Activated T-helper 2 cell treated with anti-CD3 and anti-CD28 coated beads, Interferon-gamma antibody, Interleukin-2, Interleukin-4, amounts not matched to agents 10 μg/mL and 5 μg/mL and 100 μg/mL, durations not matched to agents 14 hours and 24 hours and 36 hours (primary cell): ENCODE results near the gene ATP6V1G3. TPM values are rescaled to one million over a fixed set of nuclear protein-coding genes. Genes with fewer than 3 reads are reported as not detected.
"Not testable (repeated sequence)": the region's sequence is repeated elsewhere in the genome, so short reads cannot be mapped to it uniquely, and the experiment has no call there.

Source experiments
- DNase-seq: peaks from one replicate; pipeline ENCODE4 v3.0.0; 2021; ENCODE audit warnings: low spot score
- H3K27ac Mint-ChIP-seq: one replicate; pipeline ENCODE4 v1.8.0; 2021; ENCODE audit warnings: mixed read lengths
- H3K27me3 Mint-ChIP-seq: one replicate; pipeline ENCODE4 v1.8.0; 2021; ENCODE audit warnings: low read depth, mixed read lengths
- H3K36me3 Mint-ChIP-seq: one replicate; pipeline ENCODE4 v1.8.0; 2021; ENCODE audit warnings: low read depth, mixed read lengths
- H3K4me1 Mint-ChIP-seq: one replicate; pipeline ENCODE4 v1.8.0; 2021; ENCODE audit warnings: low read depth, mixed read lengths
- H3K4me3 Mint-ChIP-seq: one replicate; pipeline ENCODE4 v1.8.0; 2021; ENCODE audit warnings: low read depth, mild to moderate bottlenecking, moderate library complexity, mixed read lengths
- H3K9me3 Mint-ChIP-seq: one replicate; pipeline ENCODE4 v1.8.0; 2021; ENCODE audit warnings: mixed read lengths
- intact Hi-C: fragments of 100-400 bp; cut with micrococcal nuclease; formaldehyde crosslinking; loops from one replicate; pipeline ENCODE4 v1.15.1; 2023
- total RNA-seq: library from RNA; stranded (reverse); gene quantifications from 2 replicates; pipeline ENCODE4 v1.2.3, GENCODE V29; 2022

ATP6V1G3 gene
- total RNA-seq, 1 donor from 2014 or later: not detected

- H3K27ac Mint-ChIP-seq: peak overlapping the region; percentile 40
- no peak for DNase-seq
- H3K9me3 Mint-ChIP-seq: peaks cover 14% of the 10 kb centered on the region
- H3K27me3 Mint-ChIP-seq: no peaks in the 10 kb centered on the region
- H3K36me3 Mint-ChIP-seq: peaks cover 4% of the 10 kb centered on the region
- H3K4me1 Mint-ChIP-seq: peaks cover 41% of the 10 kb centered on the region
- no peak overlapping the region for H3K4me3 Mint-ChIP-seq
- intact Hi-C loops: loop anchor here (1.0 kb wide), 1 partner anchor 8 kb away; no protein-coding TSS in a partner anchor
These were observed 5.7 kb downstream of the ATP6V1G3 start for GRCh38 chr1:198534548-198535418.

- H3K27me3 Mint-ChIP-seq: no peaks in the 10 kb centered on the region
- H3K9me3 Mint-ChIP-seq: peaks cover 14% of the 10 kb centered on the region
- no peak overlapping the region for H3K4me3 Mint-ChIP-seq
- DNase-seq: no peak
- H3K36me3 Mint-ChIP-seq: peaks cover 4% of the 10 kb centered on the region
- H3K27ac Mint-ChIP-seq: no peak overlapping the region
- peaks cover 31% of the 10 kb centered on the region for H3K4me1 Mint-ChIP-seq
- intact Hi-C loops: no loop called here
These were observed 8.6 kb downstream of the ATP6V1G3 start for GRCh38 chr1:198531891-198532290.

GRCh38 chr1:198530953-198531352, 9.5 kb downstream of the ATP6V1G3 start:
- no peaks in the 10 kb centered on the region for H3K27me3 Mint-ChIP-seq
- H3K4me3 Mint-ChIP-seq: no peak overlapping the region
- intact Hi-C loops: no loop called here
- H3K9me3 Mint-ChIP-seq: peaks cover 14% of the 10 kb centered on the region
- peaks cover 4% of the 10 kb centered on the region for H3K36me3 Mint-ChIP-seq
- DNase-seq: no peak
- no peak overlapping the region for H3K27ac Mint-ChIP-seq
- peaks cover 26% of the 10 kb centered on the region for H3K4me1 Mint-ChIP-seq

- peaks cover 14% of the 10 kb centered on the region for H3K9me3 Mint-ChIP-seq
- no peak overlapping the region for H3K4me3 Mint-ChIP-seq
- peaks cover 4% of the 10 kb centered on the region for H3K36me3 Mint-ChIP-seq
- intact Hi-C loops: loop anchor here (10.0 kb wide), 1 partner anchor 395 kb away; no protein-coding TSS in a partner anchor
- DNase-seq: no peak
- no peaks in the 10 kb centered on the region for H3K27me3 Mint-ChIP-seq
- H3K4me1 Mint-ChIP-seq: peaks cover 21% of the 10 kb centered on the region
- no peak overlapping the region for H3K27ac Mint-ChIP-seq
These were observed 11.1 kb downstream of the ATP6V1G3 start for GRCh38 chr1:198529414-198529813.

- H3K4me3 Mint-ChIP-seq: no peak overlapping the region
- intact Hi-C loops: loop anchor here (10.0 kb wide), 1 partner anchor 396 kb away; no protein-coding TSS in a partner anchor
- H3K9me3 Mint-ChIP-seq: peaks cover 8% of the 10 kb centered on the region
- peaks cover 4% of the 10 kb centered on the region for H3K36me3 Mint-ChIP-seq
- no peaks in the 10 kb centered on the region for H3K27me3 Mint-ChIP-seq
- DNase-seq: no peak
- no peak overlapping the region for H3K27ac Mint-ChIP-seq
- peaks cover 20% of the 10 kb centered on the region for H3K4me1 Mint-ChIP-seq
These were observed 12.1 kb downstream of the ATP6V1G3 start for GRCh38 chr1:198528364-198528763.

GRCh38 chr1:198524556-198524955, 15.9 kb downstream of the ATP6V1G3 start:
- Mint-ChIP-seq H3K4me1 (peaks cover 42% of the 10 kb centered on the region), H3K36me3 (no peaks in the 10 kb centered on the region), H3K9me3 (no peaks in the 10 kb centered on the region), H3K27me3 (no peaks in the 10 kb centered on the region), H3K4me3 (peak overlapping the region; percentile 47), H3K27ac (no peak overlapping the region)
- intact Hi-C loops: loop anchor here (5.0 to 10.0 kb wide), 5 partner anchors 57 to 747 kb away; partner anchors contain the start of gene DENND1B
- no peak for DNase-seq

- peak overlapping the region; percentile 20 for H3K27ac Mint-ChIP-seq
- H3K9me3 Mint-ChIP-seq, H3K36me3 Mint-ChIP-seq, H3K27me3 Mint-ChIP-seq, DNase-seq: not testable (repeated sequence)
- intact Hi-C loops: loop anchor here (5.0 to 10.0 kb wide), 5 partner anchors 57 to 747 kb away; partner anchors contain the start of gene DENND1B
- peak overlapping the region; percentile 47 for H3K4me3 Mint-ChIP-seq
- H3K4me1 Mint-ChIP-seq: peaks cover 47% of the 10 kb centered on the region
These were observed 16.4 kb downstream of the ATP6V1G3 start for GRCh38 chr1:198524127-198524526.

GRCh38 chr1:198523182-198523950, 17.1 kb downstream of the ATP6V1G3 start:
- peak overlapping the region; percentile 82 for H3K27ac Mint-ChIP-seq
- H3K4me3 Mint-ChIP-seq: peak overlapping the region; percentile 63
- DNase-seq: no peak
- H3K4me1 Mint-ChIP-seq: peaks cover 53% of the 10 kb centered on the region
- no peaks in the 10 kb centered on the region for H3K36me3 Mint-ChIP-seq
- no peaks in the 10 kb centered on the region for H3K27me3 Mint-ChIP-seq
- intact Hi-C loops: loop anchor here (1.0 to 10.0 kb wide), 8 partner anchors 33 to 746 kb away; partner anchors contain the start of gene DENND1B
- H3K9me3 Mint-ChIP-seq: no peaks in the 10 kb centered on the region

- peaks cover 60% of the 10 kb centered on the region for H3K4me1 Mint-ChIP-seq
- no peaks in the 10 kb centered on the region for H3K27me3 Mint-ChIP-seq
- H3K9me3 Mint-ChIP-seq: no peaks in the 10 kb centered on the region
- peak overlapping the region; percentile 73 for H3K4me3 Mint-ChIP-seq
- DNase-seq: no peak
- H3K36me3 Mint-ChIP-seq: no peaks in the 10 kb centered on the region
- intact Hi-C loops: loop anchor here (1.0 to 10.0 kb wide), 7 partner anchors 53 to 743 kb away; partner anchors contain the start of gene DENND1B
- peak overlapping the region; percentile 85 for H3K27ac Mint-ChIP-seq
These were observed 19.8 kb downstream of the ATP6V1G3 start for GRCh38 chr1:198520524-198521254.

- intact Hi-C loops: loop anchor here (1.0 to 10.0 kb wide), 8 partner anchors 53 to 743 kb away; partner anchors contain the start of gene DENND1B
- Mint-ChIP-seq H3K4me3 (peak overlapping the region; percentile 73), H3K36me3 (no peaks in the 10 kb centered on the region), H3K27ac (peak overlapping the region; percentile 85), H3K4me1 (peaks cover 63% of the 10 kb centered on the region), H3K27me3 (no peaks in the 10 kb centered on the region), H3K9me3 (no peaks in the 10 kb centered on the region)
- DNase-seq: no peak
These were observed 20.6 kb downstream of the ATP6V1G3 start for GRCh38 chr1:198519639-198520501.

- Mint-ChIP-seq H3K4me1 (peaks cover 47% of the 10 kb centered on the region), H3K4me3 (no peak overlapping the region)
- intact Hi-C loops: no loop called here
These were observed 22.8 kb downstream of the ATP6V1G3 start for GRCh38 chr1:198517623-198518199.

More at GRCh38 chr1:198517623-198518199, 22.8 kb downstream of the ATP6V1G3 start:
- no peak for DNase-seq
- Mint-ChIP-seq H3K27ac (no peak overlapping the region), H3K27me3 (no peaks in the 10 kb centered on the region), H3K9me3 (no peaks in the 10 kb centered on the region), H3K36me3 (no peaks in the 10 kb centered on the region)
